ENCODE measurements around the gene ADARB1. TPM values are rescaled to one million over a fixed set of nuclear protein-coding genes. Genes with fewer than 3 reads are reported as not detected.

Gene ADARB1
- total RNA-seq, 1 experiment from 2014 or later = 7.9 TPM

DNA sequence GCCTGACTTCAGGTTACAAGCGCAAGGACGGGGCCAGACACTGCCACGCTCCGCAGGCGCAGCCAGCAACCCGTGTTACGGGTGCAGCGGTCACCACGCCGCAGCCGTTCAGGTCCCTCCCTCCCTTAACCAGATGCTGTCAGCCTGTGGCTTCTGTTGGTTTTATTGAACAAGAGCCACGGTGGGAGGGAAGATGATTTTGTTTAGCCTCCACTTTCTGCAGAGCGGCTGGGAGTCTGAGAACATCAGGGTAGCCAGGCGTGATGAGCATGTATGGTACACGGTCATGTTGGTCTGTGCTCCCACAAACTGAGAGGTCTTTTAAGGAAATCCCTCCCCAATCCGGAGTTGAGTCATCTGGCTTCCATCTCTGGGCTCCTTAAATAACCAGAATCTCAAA is 18.5 kb upstream of the ADARB1 start:
- no peak for DNase-seq (ENCODE audit: low read depth in 1 of 2, low spot score in 2 of 2)
- H3K27me3 ChIP-seq (replicated peaks) = no peaks in the 10 kb centered on the region
- no peaks in the 10 kb centered on the region for H3K36me3 ChIP-seq
- no peak overlapping the region for H3K27ac ChIP-seq
- H3K4me1 ChIP-seq (replicated peaks) = peaks cover 41% of the 10 kb centered on the region
- no peaks in the 10 kb centered on the region for H3K9me3 ChIP-seq (replicated peaks)
- H3K4me3 ChIP-seq = no peak overlapping the region

- peaks cover 38% of the 10 kb centered on the region for H3K4me1 ChIP-seq (replicated peaks)
- no peak for DNase-seq (ENCODE audit: low read depth in 1 of 2, low spot score in 2 of 2)
- H3K36me3 ChIP-seq = no peaks in the 10 kb centered on the region
- no peaks in the 10 kb centered on the region for H3K27me3 ChIP-seq (replicated peaks)
- no peak overlapping the region for H3K27ac ChIP-seq
- no peak overlapping the region for H3K4me3 ChIP-seq
- no peaks in the 10 kb centered on the region for H3K9me3 ChIP-seq (replicated peaks)
These were observed 18.0 kb upstream of the ADARB1 start for GRCh38 chr21:45056296-45056904.

- no peaks in the 10 kb centered on the region for H3K36me3 ChIP-seq
- no peak overlapping the region for H3K4me3 ChIP-seq
- H3K27ac ChIP-seq = no peak overlapping the region
- H3K9me3 ChIP-seq (replicated peaks) = no peaks in the 10 kb centered on the region
- DNase-seq (ENCODE audit: low read depth in 1 of 2, low spot score in 2 of 2) = no peak
- peaks cover 32% of the 10 kb centered on the region for H3K4me1 ChIP-seq (replicated peaks)
- H3K27me3 ChIP-seq (replicated peaks) = no peaks in the 10 kb centered on the region
These were observed 17.3 kb upstream of the ADARB1 start for GRCh38 chr21:45056917-45057560.

DNA sequence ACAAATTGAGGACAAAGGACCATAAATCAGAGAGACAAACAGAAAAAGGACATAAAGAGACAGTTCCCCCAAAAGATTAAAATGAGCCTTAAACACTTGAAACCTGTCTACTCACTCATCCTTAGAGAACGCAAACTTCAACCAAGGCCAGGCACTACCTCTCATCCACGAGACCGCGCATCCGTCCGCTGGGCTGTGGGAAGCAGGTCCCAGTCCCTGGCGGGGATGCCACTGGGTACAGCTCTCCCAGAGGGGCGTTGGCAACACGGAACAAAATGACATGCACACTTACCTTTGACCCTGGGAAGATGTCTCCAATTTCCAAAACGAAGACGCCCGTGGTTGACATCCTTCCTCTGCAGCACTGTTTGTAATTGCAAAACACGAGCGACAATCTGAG is 16.5 kb upstream of the ADARB1 start:
- no peak overlapping the region for H3K4me3 ChIP-seq
- no peaks in the 10 kb centered on the region for H3K9me3 ChIP-seq (replicated peaks)
- no peak for DNase-seq (ENCODE audit: low read depth in 1 of 2, low spot score in 2 of 2)
- peaks cover 26% of the 10 kb centered on the region for H3K4me1 ChIP-seq (replicated peaks)
- H3K27ac ChIP-seq = no peak overlapping the region
- H3K36me3 ChIP-seq = no peaks in the 10 kb centered on the region
- no peaks in the 10 kb centered on the region for H3K27me3 ChIP-seq (replicated peaks)

GRCh38 chr21:45059121-45059520 is 15.3 kb upstream of the ADARB1 start:
- Histone ChIP-seq H3K4me1 (replicated peaks) (peaks cover 18% of the 10 kb centered on the region), H3K9me3 (replicated peaks) (peaks cover 6% of the 10 kb centered on the region; the same call in 1 of the 2 replicates), H3K27ac (no peak overlapping the region), H3K27me3 (replicated peaks) (no peaks in the 10 kb centered on the region), H3K36me3 (no peaks in the 10 kb centered on the region), H3K4me3 (no peak overlapping the region)
- DNase-seq (ENCODE audit: low read depth in 1 of 2, low spot score in 2 of 2) = no peak

DNA sequence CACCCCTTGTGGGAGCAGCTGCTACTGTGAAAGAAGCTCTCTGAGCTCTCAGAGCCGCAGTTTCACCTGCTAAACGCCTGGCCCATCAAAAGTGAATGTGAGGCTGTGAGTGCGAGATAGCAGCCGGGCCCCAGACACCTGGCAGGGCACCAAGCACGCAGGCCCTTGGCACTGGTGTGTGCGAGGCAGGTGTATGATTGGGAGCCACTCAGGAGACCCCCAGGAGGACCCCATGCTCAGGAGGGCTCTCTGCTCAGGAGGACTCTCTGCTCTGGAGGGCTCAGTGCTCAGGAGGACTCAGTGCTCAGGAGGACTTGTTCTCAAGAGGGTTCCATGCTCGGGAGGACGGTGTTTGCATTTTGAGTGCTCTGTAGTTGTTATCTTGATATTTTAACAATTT is 14.3 kb upstream of the ADARB1 start:
- no peak overlapping the region for H3K27ac ChIP-seq
- H3K27me3 ChIP-seq (replicated peaks) = no peaks in the 10 kb centered on the region
- peaks cover 27% of the 10 kb centered on the region for H3K4me1 ChIP-seq (replicated peaks)
- H3K36me3 ChIP-seq = no peaks in the 10 kb centered on the region
- no peak for DNase-seq (ENCODE audit: low read depth in 1 of 2, low spot score in 2 of 2)
- H3K4me3 ChIP-seq = no peak overlapping the region
- peaks cover 6% of the 10 kb centered on the region; the same call in 1 of the 2 replicates for H3K9me3 ChIP-seq (replicated peaks)

GRCh38 chr21:45060675-45061311 is 13.6 kb upstream of the ADARB1 start:
- no peaks in the 10 kb centered on the region for H3K27me3 ChIP-seq (replicated peaks)
- no peak overlapping the region for H3K4me3 ChIP-seq
- no peak overlapping the region for H3K27ac ChIP-seq
- H3K36me3 ChIP-seq = no peaks in the 10 kb centered on the region
- peaks cover 33% of the 10 kb centered on the region for H3K4me1 ChIP-seq (replicated peaks)
- no peak for DNase-seq (ENCODE audit: low read depth in 1 of 2, low spot score in 2 of 2)
- H3K9me3 ChIP-seq (replicated peaks) = peaks cover 6% of the 10 kb centered on the region; the same call in 1 of the 2 replicates

DNA sequence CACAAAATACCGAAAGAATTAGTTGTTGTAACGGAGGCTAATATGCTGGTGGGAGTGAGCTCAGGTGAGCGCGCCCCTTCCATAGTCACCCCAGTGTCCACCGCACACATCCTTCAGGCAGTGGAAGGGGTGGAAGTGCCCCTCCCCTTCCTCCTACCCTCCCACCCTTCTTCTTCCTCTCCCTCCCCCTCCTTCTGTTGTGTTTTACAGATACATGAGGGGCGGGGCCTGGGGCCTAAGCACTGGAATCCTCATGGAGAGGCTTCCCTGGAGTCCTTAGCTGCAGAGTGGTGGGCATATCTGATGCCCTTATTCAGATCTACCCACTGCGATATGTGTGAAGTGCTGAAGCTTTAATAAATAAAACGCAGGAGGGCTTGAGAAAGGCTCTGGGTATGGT is 10.3 kb upstream of the ADARB1 start:
- no peak for DNase-seq (ENCODE audit: low read depth in 1 of 2, low spot score in 2 of 2)
- H3K27me3 ChIP-seq (replicated peaks) = no peaks in the 10 kb centered on the region
- peaks cover 31% of the 10 kb centered on the region for H3K4me1 ChIP-seq (replicated peaks)
- no peaks in the 10 kb centered on the region for H3K36me3 ChIP-seq
- H3K4me3 ChIP-seq = no peak overlapping the region
- H3K9me3 ChIP-seq (replicated peaks) = peaks cover 6% of the 10 kb centered on the region; the same call in 1 of the 2 replicates
- H3K27ac ChIP-seq = peak overlapping the region; percentile 84

DNA sequence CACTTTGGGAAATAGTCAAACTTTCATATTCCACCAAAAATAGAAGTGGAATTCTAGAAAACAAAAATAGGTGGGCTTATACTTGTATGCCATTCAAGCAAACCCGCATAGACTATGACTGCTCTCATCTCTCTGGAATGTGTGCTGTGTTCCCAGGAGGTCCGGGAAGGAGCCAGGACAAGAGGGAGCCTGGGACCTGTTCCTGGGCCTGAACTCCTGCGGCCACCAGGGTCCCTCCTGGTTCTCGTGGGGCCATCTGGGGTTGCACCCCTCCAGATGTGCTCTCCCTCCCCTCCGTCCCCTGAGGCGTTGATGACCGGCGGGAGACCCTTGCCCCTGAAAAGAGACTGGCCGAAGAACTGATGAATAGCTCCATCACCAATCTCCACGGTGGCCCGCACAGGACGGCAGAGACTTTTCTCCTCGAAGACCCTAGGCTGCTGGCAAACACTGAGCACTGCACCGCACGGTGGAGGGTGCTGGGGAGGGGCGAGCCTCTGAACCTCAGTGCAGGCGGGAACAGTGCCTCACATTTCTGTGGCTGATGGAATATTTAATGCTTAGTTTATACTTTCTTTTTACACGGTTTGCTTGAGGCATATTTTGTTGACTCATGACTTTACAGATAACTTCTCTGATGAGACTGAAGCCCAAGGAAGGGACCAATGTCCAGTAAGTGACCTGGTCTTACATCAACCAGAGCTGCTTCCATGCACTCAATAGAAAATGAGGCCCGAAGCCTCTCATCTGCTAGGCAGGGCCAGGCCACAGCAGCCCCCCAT is 9.6 kb upstream of the ADARB1 start:
- no peaks in the 10 kb centered on the region for H3K27me3 ChIP-seq (replicated peaks)
- DNase-seq (ENCODE audit: low read depth in 1 of 2, low spot score in 2 of 2) = peak; percentile 64
- no peaks in the 10 kb centered on the region for H3K36me3 ChIP-seq
- no peak overlapping the region for H3K4me3 ChIP-seq
- H3K4me1 ChIP-seq (replicated peaks) = peaks cover 31% of the 10 kb centered on the region
- H3K27ac ChIP-seq = peak overlapping the region; percentile 84
- peaks cover 6% of the 10 kb centered on the region; the same call in 1 of the 2 replicates for H3K9me3 ChIP-seq (replicated peaks)

GRCh38 chr21:45067462-45068285 is 6.7 kb upstream of the ADARB1 start:
- Histone ChIP-seq H3K9me3 (replicated peaks) (peaks cover 6% of the 10 kb centered on the region; the same call in 1 of the 2 replicates), H3K4me1 (replicated peaks) (peaks cover 31% of the 10 kb centered on the region), H3K27ac (no peak overlapping the region), H3K4me3 (no peak overlapping the region), H3K27me3 (replicated peaks) (no peaks in the 10 kb centered on the region), H3K36me3 (no peaks in the 10 kb centered on the region)
- DNase-seq (ENCODE audit: low read depth in 1 of 2, low spot score in 2 of 2) = no peak

DNA sequence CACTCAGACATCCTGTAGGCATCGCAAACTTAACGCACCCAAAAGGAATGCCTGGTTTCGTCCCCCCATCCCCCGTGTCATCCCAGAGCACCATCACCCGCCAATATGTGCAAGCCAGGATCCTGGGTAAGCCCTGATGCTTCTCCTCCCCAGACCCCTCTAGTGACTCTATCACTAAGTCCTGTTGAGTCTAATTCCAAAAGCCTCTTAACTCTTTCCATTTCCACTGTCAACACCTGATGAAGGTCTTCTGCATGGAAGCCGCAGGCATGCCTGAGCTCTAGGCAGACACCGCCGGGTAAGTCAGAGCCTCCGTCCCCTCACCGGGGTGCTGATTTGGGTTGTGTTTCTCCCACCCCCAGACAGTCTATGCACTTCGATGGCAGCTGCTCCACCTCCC is 5.3 kb upstream of the ADARB1 start:
- no peak for DNase-seq (ENCODE audit: low read depth in 1 of 2, low spot score in 2 of 2)
- Histone ChIP-seq H3K27ac (no peak overlapping the region), H3K36me3 (peaks cover 2% of the 10 kb centered on the region), H3K9me3 (replicated peaks) (peaks cover 1% of the 10 kb centered on the region; the same call in 1 of the 2 replicates), H3K27me3 (replicated peaks) (no peaks in the 10 kb centered on the region), H3K4me3 (no peak overlapping the region), H3K4me1 (replicated peaks) (peaks cover 33% of the 10 kb centered on the region)

GRCh38 chr21:45069711-45070110 is 4.7 kb upstream of the ADARB1 start:
- DNase-seq (ENCODE audit: low read depth in 1 of 2, low spot score in 2 of 2) = no peak
- Histone ChIP-seq H3K27me3 (replicated peaks) (no peaks in the 10 kb centered on the region), H3K4me3 (no peak overlapping the region), H3K9me3 (replicated peaks) (peaks cover 3% of the 10 kb centered on the region; the same call in 1 of the 2 replicates), H3K36me3 (peaks cover 3% of the 10 kb centered on the region), H3K27ac (no peak overlapping the region), H3K4me1 (replicated peaks) (peaks cover 27% of the 10 kb centered on the region)
